IMR-90 (cell line): ENCODE data around the gene IER5L. TPM values are rescaled to one million over a fixed set of nuclear protein-coding genes. Genes with fewer than 3 reads are reported as not detected.

Experiments
- ATAC-seq: fragments of 200-7000 bp; cut with Tn5 transposase; 2 replicates; pipeline ENCODE4 v1.9.1; 2020; ENCODE audit warnings: low read depth, mild to moderate bottlenecking, moderate library complexity
- BruUV-seq: library from RNA; stranded (reverse); fragments of 400-500 nt; replicated peaks from 2 replicates; lab custom pipeline; 2021; lab: Mats Ljungman, UMichigan
- CTCF ChIA-PET: fragments of 300-600 bp; formaldehyde crosslinking; extraction: SDS; loops from one replicate; lab custom pipeline; 2021; ENCODE audit warnings: antibody characterized with exemption; lab: Yijun Ruan, JAX
- POLR2A ChIA-PET: fragments of 300-600 bp; sonication (Branson Sonifier 250); formaldehyde crosslinking; loops from one replicate; lab custom pipeline; 2022; ENCODE audit warnings: antibody characterized with exemption; ENCODE audit not compliant: unreplicated experiment; lab: Charles Lee
- DNase-seq: peaks from one replicate; pipeline ENCODE4 v3.0.0; 2013
- H2AFZ ChIP-seq: replicated peaks from 2 replicates; pipeline ENCODE3; 2013; ENCODE audit warnings: low read length, mild to moderate bottlenecking; ENCODE audit not compliant: poor library complexity
- H2AK5ac ChIP-seq: 2 replicates; pipeline ENCODE4 v1.6.1; 2013; ENCODE audit warnings: low read depth, low read length, inconsistent platforms
- H2AK9ac ChIP-seq: replicated peaks from 2 replicates; pipeline ENCODE3; 2013; ENCODE audit warnings: mild to moderate bottlenecking, low read depth, low read length, moderate library complexity; ENCODE audit not compliant: poor library complexity
- H2BK120ac ChIP-seq: 2 replicates; pipeline ENCODE4 v1.6.1; 2013; ENCODE audit warnings: low read depth, low read length, inconsistent platforms
- H2BK15ac ChIP-seq: 3 replicates; pipeline ENCODE4 v1.6.1; 2013; ENCODE audit warnings: low read depth, low read length, inconsistent platforms
- H2BK20ac ChIP-seq: 2 replicates; pipeline ENCODE4 v1.6.1; 2013; ENCODE audit warnings: low read depth, mild to moderate bottlenecking, inconsistent platforms, low read length, moderate library complexity
- H2BK5ac ChIP-seq: 2 replicates; pipeline ENCODE4 v1.6.1; 2013; ENCODE audit warnings: mild to moderate bottlenecking, low read depth, low read length, inconsistent platforms; ENCODE audit not compliant: poor library complexity, severe bottlenecking
- H3K14ac ChIP-seq: replicated peaks from 2 replicates; pipeline ENCODE4 v1.6.1; 2013; ENCODE audit warnings: low read depth, low read length, inconsistent platforms
- H3K18ac ChIP-seq: 2 replicates; pipeline ENCODE4 v1.6.1; 2013; ENCODE audit warnings: low read depth, low read length, control low read depth
- H3K23ac ChIP-seq: 2 replicates; pipeline ENCODE4 v1.6.1; 2013; ENCODE audit warnings: low read depth, low read length, inconsistent platforms
- H3K27ac ChIP-seq: 2 replicates; pipeline ENCODE4 v1.5.1; 2013; ENCODE audit warnings: mild to moderate bottlenecking, control low read depth, low read length; ENCODE audit not compliant: insufficient read depth
- H3K27me3 ChIP-seq: 2 replicates; pipeline ENCODE4 v1.6.1; 2013; ENCODE audit warnings: low read length; ENCODE audit not compliant: control insufficient read depth, insufficient read depth
- H3K36me3 ChIP-seq: 2 replicates; pipeline ENCODE4 v1.6.1; 2013; ENCODE audit warnings: low read length, mixed read lengths; ENCODE audit not compliant: control insufficient read depth, insufficient read depth
- H3K4ac ChIP-seq: 2 replicates; pipeline ENCODE4 v1.6.1; 2013; ENCODE audit warnings: low read depth, low read length, inconsistent platforms
- H3K4me1 ChIP-seq: 2 replicates; pipeline ENCODE4 v1.6.1; 2013; ENCODE audit warnings: low read length, mixed read lengths; ENCODE audit not compliant: control insufficient read depth, insufficient read depth
- H3K4me2 ChIP-seq: 2 replicates; pipeline ENCODE4 v1.6.1; 2013; ENCODE audit warnings: low read depth, mild to moderate bottlenecking, control low read depth, low read length, moderate library complexity
- H3K4me3 ChIP-seq: 2 replicates; pipeline ENCODE4 v1.5.1; 2013; ENCODE audit warnings: low read depth, mild to moderate bottlenecking, control low read depth, low read length, moderate library complexity; ENCODE audit not compliant: insufficient read depth
- H3K56ac ChIP-seq: 2 replicates; pipeline ENCODE4 v1.6.1; 2013; ENCODE audit warnings: low read length, inconsistent platforms; ENCODE audit not compliant: insufficient read depth; ENCODE audit errors: extremely low read depth
- H3K79me1 ChIP-seq, 2 experiments: 2 replicates each; pipeline ENCODE4 v1.6.1; 2013; ENCODE audit warnings: low read length in 2 of 2, inconsistent platforms in 1 of 2, low read depth in 1 of 2
- H3K9ac ChIP-seq: 2 replicates; pipeline ENCODE4 v1.6.1; 2013; ENCODE audit warnings: low read depth, low read length, control low read depth
- H3K9me1 ChIP-seq: 2 replicates; pipeline ENCODE4 v1.6.1; 2013; ENCODE audit warnings: low read length, inconsistent platforms; ENCODE audit not compliant: insufficient read depth
- H3K9me3 ChIP-seq: 2 replicates; pipeline ENCODE4 v1.6.1; 2013; ENCODE audit warnings: low read length; ENCODE audit not compliant: control insufficient read depth, insufficient read depth
- H4K20me1 ChIP-seq: 2 replicates; pipeline ENCODE4 v1.6.1; 2013; ENCODE audit warnings: low read length, inconsistent platforms; ENCODE audit not compliant: insufficient read depth
- H4K5ac ChIP-seq: 2 replicates; pipeline ENCODE4 v1.6.1; 2013; ENCODE audit warnings: mild to moderate bottlenecking, low read depth, low read length, control low read depth
- H4K8ac ChIP-seq, 2 experiments: 2 replicates each; pipeline ENCODE4 v1.6.1; 2013; ENCODE audit warnings: low read depth in 2 of 2, low read length in 2 of 2, control low read depth in 1 of 2, inconsistent platforms in 1 of 2
- H4K91ac ChIP-seq: 2 replicates; pipeline ENCODE4 v1.6.1; 2013; ENCODE audit warnings: low read depth, low read length, inconsistent platforms; ENCODE audit not compliant: insufficient read depth
- CEBPB ChIP-seq: IDR thresholded peaks from 2 replicates; pipeline ENCODE4 v1.6.1; 2012; ENCODE audit warnings: low read depth, low read length, improper control_type of control experiment
- RAD21 ChIP-seq: IDR thresholded peaks from 2 replicates; pipeline ENCODE4 v1.6.1; 2012; ENCODE audit warnings: low read length, improper control_type of control experiment
- SMC3 ChIP-seq: fragments of 150-350 bp; IDR thresholded peaks from 2 replicates; pipeline ENCODE4 v1.6.1; 2016; ENCODE audit warnings: low read depth, mild to moderate bottlenecking, antibody characterized with exemption, low read length, moderate library complexity
- WGBS, 2 experiments: methylation state at CpG; one replicate each; pipeline versions ENCODE4 v1.1.5 to v1.1.7; 2013; ENCODE audit warnings: missing lambda C conversion rate in 2 of 2; ENCODE audit not compliant: insufficient read length in 1 of 2; ENCODE audit errors: extremely low coverage in 2 of 2; 5-methylcytosine and 5-hydroxymethylcytosine counted together
- dilution Hi-C: fragments of 300-500 bp; cut with HindIII; formaldehyde crosslinking; loops from one replicate; pipeline ENCODE4 v1.14.3; 2018; ENCODE audit warnings: low sequenced_read_pairs; ENCODE audit not compliant: unreplicated experiment
- in situ Hi-C: fragments of 300-500 bp; cut with MboI; formaldehyde crosslinking; loops from 3 replicates; pipeline ENCODE4 v1.14.3; 2019; ENCODE audit warnings: low sequenced_read_pairs, inconsistent platforms, mixed read lengths
- intact Hi-C: fragments of 100-400 bp; cut with micrococcal nuclease; formaldehyde crosslinking; loops from 2 replicates; pipeline ENCODE4 v1.10.0; 2022
- polyA plus RNA-seq, 3 experiments: library from polyadenylated mRNA; depleted of rRNA; stranded (reverse); fragments of >200 nt; gene quantifications; 2 replicates each; pipeline ENCODE4 v1.2.3, GENCODE V29; 2012; ENCODE audit warnings: low replicate concordance in 1 of 3
- total RNA-seq: library from RNA; depleted of rRNA; stranded (reverse); fragments of >200 nt; gene quantifications from 2 replicates; pipeline ENCODE4 v1.2.3, GENCODE V29; 2012
- TF ChIP-seq, protein P1 (sequence below): conservative IDR thresholded peaks from 2 replicates; pipeline ENCODE4 v1.5.1; 2012; ENCODE audit warnings: mild to moderate bottlenecking, low read depth, low read length, improper control_type of control experiment

The IER5L gene
- total and polyA plus RNA-seq, 2 of the 4 experiments (the other 2 are of a cell fraction), result 12.5 to 13.4 TPM

GRCh38 chr9:129182625-129183494, 4.8 kb upstream of the IER5L start:
- ATAC-seq (no peak), DNase-seq (no peak)
- no peak overlapping the region for H2BK120ac ChIP-seq
- no peak overlapping the region for H3K4me3 ChIP-seq
- peaks cover 3% of the 10 kb centered on the region; the same call in 1 of the 2 replicates for H3K9me3 ChIP-seq
- H3K56ac ChIP-seq, result no peak overlapping the region
- no peaks in the 10 kb centered on the region for H3K27me3 ChIP-seq
- in situ Hi-C loops, result no loop called here
- H2BK5ac ChIP-seq, result no peak overlapping the region
- no peak overlapping the region for H2AK9ac ChIP-seq
- H3K27ac ChIP-seq, result no peak overlapping the region
- peak overlapping the region; percentile 33; the same call in 1 of the 2 replicates for H2AK5ac ChIP-seq
- H2AFZ ChIP-seq, result peak overlapping the region; percentile 34
- dilution Hi-C loops, result no loop called here
- H3K14ac ChIP-seq, result no peak overlapping the region
- H2BK20ac ChIP-seq, result no peak overlapping the region
- 78% methylated on average over 7 of the region's 20 CpGs; no CpG with 5 or more reads in 1 of the 2 experiments for WGBS, 2 experiments
- no peaks in the 10 kb centered on the region for H3K36me3 ChIP-seq
- H3K4ac ChIP-seq, result no peak overlapping the region
- no TSS peak for BruUV-seq
- no peak overlapping the region for H3K23ac ChIP-seq
- H3K18ac ChIP-seq, result no peak overlapping the region
- TF ChIP-seq, protein P1, sequence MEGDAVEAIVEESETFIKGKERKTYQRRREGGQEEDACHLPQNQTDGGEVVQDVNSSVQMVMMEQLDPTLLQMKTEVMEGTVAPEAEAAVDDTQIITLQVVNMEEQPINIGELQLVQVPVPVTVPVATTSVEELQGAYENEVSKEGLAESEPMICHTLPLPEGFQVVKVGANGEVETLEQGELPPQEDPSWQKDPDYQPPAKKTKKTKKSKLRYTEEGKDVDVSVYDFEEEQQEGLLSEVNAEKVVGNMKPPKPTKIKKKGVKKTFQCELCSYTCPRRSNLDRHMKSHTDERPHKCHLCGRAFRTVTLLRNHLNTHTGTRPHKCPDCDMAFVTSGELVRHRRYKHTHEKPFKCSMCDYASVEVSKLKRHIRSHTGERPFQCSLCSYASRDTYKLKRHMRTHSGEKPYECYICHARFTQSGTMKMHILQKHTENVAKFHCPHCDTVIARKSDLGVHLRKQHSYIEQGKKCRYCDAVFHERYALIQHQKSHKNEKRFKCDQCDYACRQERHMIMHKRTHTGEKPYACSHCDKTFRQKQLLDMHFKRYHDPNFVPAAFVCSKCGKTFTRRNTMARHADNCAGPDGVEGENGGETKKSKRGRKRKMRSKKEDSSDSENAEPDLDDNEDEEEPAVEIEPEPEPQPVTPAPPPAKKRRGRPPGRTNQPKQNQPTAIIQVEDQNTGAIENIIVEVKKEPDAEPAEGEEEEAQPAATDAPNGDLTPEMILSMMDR, result peak; percentile 29
- no peak for TF ChIP-seq CEBPB
- 0 out of 2 replicates have a peak, but pooled peaks have one; percentile 5 for TF ChIP-seq SMC3
- TF ChIP-seq RAD21, result peak; percentile 24; the same call in 1 of the 2 replicates
- H2BK15ac ChIP-seq, result no peak overlapping the region
- H4K91ac ChIP-seq, result no peak overlapping the region
- H4K5ac ChIP-seq, result no peak overlapping the region
- no peak overlapping the region for H3K4me2 ChIP-seq
- POLR2A ChIA-PET, result no interaction called here
- intact Hi-C loops, result no loop called here
- H3K79me1 ChIP-seq, result peaks cover 0 to 6% of the 10 kb centered on the region in 2 experiments; a peak in 1 of 4 replicates
- H3K4me1 ChIP-seq, result no peaks in the 10 kb centered on the region
- CTCF ChIA-PET, result interaction anchor here (1.7 kb wide), 1 partner anchor 302 kb away, joined by 3 read pairs; no protein-coding TSS in a partner anchor
- H3K9ac ChIP-seq, result no peak overlapping the region
- peaks cover 6% of the 10 kb centered on the region for H3K9me1 ChIP-seq
- peaks cover 1% of the 10 kb centered on the region for H4K20me1 ChIP-seq
- H4K8ac ChIP-seq, result no peak overlapping the region
